NCI-H2081 treated with DMSO at 0.1 percent for 48 hours (cell line): ENCODE measurements around the gene LIMCH1.
A peak's percentile ranks its signal among the peaks of the same experiment; 100 is the strongest.
"Not testable (repeated sequence)": the region's sequence is repeated elsewhere in the genome, so short reads cannot be mapped to it uniquely, and the experiment has no call there.

Source experiments
- DNase-seq: peaks from one replicate; lab custom pipeline; 2025; lab: John Stamatoyannopoulos, UW

The LIMCH1 gene

DNA sequence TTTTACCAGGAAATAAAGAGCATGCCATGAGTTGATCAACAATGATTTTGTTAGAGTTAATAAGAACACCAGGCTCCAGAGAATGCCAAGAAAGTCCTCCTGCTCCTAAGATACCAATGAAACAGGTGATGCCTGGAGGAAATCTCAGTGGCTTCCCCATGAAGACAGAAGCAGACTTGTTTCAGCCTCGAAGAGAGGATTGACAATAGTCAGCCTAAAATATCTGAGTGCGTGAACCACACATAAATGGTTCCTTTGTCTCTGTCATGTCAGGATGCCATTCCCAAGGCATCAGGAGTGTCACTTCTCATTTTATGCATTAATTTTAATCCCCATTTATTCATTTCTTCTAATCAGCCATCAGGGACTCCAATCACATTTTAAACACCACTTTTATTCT, 141.0 kb downstream of the LIMCH1 start:
- DNase-seq, result no peak

- no peak for DNase-seq
Observed at GRCh38 chr4:41679991-41680390, 142.0 kb downstream of the LIMCH1 start.

- DNase-seq, result no peak
Observed at GRCh38 chr4:41681054-41681453, 143.1 kb downstream of the LIMCH1 start.

- no peak for DNase-seq
Observed at GRCh38 chr4:41683326-41683725, 145.4 kb downstream of the LIMCH1 start.

GRCh38 chr4:41686893-41687292, 148.9 kb downstream of the LIMCH1 start:
- DNase-seq, result no peak

- no peak for DNase-seq
Observed at GRCh38 chr4:41687971-41688370, 150.0 kb downstream of the LIMCH1 start.

DNA sequence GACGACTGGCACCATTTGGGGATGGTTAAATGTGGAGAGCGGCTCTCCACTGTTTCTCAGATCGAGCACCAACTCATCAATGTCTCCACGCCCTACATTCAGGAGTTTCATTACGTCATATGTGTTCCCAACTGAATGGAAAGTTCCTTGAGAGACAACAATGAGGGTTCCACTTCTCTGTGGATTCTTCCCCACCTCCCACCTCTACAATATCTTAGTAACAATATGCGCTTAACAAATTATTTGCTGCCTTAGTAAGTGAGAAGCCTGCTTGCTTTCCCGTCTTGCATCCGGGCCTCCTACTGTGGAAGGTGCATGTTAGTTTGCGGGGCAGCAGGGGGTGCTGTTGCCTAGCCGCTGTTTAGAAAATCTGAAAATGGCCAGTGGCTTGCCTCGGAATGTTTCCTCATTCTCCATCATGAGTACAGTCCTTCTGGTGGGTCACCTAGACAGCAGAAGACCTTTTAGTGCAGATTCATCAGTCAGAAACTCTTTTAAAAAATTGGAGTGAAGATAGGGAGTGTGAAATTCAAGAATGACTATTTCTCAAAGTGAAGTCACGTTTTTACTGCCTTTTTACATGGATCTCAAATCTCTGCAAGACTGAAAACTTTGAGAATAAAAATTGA, 154.9 kb downstream of the LIMCH1 start:
- DNase-seq, result peak; percentile 11

DNA sequence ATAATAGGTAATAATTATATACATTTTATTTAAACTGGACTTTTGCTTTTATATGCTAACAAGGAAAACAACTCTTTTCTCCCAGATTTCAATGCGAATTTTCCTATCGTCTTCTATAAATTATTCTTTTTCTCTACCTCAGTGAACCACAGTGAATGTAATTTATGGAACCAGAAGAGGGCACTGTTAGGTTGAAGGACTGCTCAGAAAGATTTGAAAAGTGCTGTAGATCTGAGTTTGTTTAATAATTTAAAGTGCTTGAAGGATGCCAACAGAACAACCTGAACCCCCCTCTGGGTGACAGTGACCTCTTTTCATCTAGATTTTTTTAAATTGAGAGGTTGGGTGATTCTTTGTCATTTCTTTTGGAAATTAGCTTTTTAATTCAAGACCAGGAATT, 155.7 kb downstream of the LIMCH1 start:
- peak; percentile 63 for DNase-seq

- no peak for DNase-seq
Observed at GRCh38 chr4:41696131-41696530, 158.2 kb downstream of the LIMCH1 start.

GRCh38 chr4:41696763-41697162, 158.8 kb downstream of the LIMCH1 start:
- DNase-seq, result no peak

DNA sequence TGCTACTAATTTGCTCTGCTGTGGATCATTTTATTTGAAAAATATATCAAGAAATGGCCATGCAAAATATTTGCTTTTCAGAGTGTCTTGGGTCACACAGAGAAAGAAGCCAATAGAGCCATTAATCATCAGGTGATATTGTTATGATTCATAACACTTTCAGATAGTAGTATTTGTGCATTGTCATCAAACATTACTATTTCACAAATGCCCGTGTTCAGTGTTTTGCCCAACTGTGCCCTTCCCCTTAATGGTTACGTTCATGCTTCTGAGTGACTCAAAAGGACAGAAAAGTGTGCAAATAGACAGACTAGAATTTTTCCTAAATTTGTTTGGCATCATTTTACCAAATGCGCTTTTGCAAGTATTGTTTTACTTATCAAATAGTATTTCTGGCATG, 164.0 kb downstream of the LIMCH1 start:
- DNase-seq, result no peak

DNA sequence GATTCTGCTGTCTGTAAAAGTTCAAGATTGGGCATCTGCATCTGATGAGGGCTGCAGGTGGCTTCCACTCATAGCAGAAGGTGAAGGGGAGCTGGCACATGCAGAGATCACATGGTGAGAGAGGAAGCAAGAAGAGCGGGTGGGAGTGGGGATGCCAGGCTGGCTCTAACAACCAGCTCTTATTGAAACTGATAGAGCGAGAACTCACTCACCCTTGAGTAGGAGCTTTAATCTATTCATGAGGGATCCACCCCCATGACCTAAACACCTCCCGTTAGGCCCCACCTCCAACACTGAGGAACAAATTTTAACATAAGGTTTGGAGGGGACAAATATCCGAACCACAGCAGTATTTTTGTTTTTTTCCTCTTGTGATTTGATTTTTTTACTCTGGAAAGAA, 164.8 kb downstream of the LIMCH1 start:
- no peak for DNase-seq

- no peak for DNase-seq
Observed at GRCh38 chr4:41703785-41704184, 165.8 kb downstream of the LIMCH1 start.

- DNase-seq, result no peak
Observed at GRCh38 chr4:41709844-41710481, 172.0 kb downstream of the LIMCH1 start.

GRCh38 chr4:41711654-41712053, 173.7 kb downstream of the LIMCH1 start:
- not testable (repeated sequence) for DNase-seq

GRCh38 chr4:41712425-41712824, 174.5 kb downstream of the LIMCH1 start:
- DNase-seq, result no peak

- DNase-seq, result no peak
Observed at GRCh38 chr4:41713768-41714167, 175.8 kb downstream of the LIMCH1 start.

GRCh38 chr4:41714364-41715000, 176.5 kb downstream of the LIMCH1 start:
- DNase-seq, result no peak

DNA sequence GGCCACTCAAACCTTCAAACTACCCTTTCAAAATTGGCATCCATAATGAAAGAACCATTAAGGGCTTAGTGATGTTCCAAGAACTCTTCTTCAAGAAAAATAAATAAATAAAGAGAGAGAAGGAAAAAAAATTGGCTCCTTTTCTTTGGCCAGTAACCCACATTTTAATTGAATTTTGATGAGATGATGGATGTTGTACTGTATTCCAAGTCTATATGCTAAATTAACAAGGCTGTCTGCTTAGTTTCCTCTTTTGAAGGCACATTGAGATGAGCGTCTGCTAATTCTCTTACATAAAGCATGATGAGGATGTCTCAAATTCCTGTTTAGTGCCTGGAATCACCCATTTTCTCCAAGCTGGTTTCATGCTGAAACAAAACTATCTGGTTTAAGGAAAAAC, 177.2 kb downstream of the LIMCH1 start:
- no peak for DNase-seq

- no peak for DNase-seq
Observed at GRCh38 chr4:41718907-41719306, 180.9 kb downstream of the LIMCH1 start.

GRCh38 chr4:41719417-41719816, 181.5 kb downstream of the LIMCH1 start:
- DNase-seq, result no peak

DNA sequence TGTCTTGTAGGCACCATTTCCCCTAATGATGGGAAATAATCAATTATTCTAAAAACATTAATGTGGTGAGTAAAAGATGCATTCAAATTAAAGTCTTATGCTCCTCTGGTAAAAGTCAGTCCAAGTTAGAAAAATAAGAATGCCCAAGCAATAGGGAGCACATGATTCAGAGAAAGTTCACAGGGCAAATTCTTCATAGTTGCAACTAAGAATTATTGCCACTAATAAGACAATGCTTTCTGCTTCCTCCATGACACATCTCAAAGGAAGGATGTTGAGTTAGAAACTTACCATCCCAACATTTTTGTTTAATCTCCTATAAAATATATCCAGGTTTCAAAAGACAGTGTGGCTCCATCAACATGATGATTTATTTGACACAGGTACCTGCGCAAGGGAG, 184.2 kb downstream of the LIMCH1 start:
- DNase-seq, result no peak

DNA sequence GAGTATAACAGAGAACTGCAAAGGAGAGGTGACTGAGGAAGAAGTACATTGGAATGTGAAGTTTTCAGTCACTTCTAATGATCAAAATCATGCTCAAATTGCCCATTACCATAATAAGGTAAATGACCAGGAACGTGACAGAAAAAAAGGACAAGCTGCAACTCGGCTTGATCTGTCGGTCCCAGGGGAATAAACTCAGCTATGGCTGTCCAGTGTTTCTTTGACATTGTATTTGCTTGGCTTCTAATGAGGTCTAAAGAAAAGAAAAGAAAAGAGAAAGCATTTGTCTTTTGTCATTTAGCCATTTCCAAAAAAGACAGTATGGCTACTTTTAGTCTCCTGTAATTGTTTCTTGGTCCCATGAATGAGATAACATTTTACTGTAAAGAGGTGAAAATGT, 185.3 kb downstream of the LIMCH1 start:
- no peak for DNase-seq

DNA sequence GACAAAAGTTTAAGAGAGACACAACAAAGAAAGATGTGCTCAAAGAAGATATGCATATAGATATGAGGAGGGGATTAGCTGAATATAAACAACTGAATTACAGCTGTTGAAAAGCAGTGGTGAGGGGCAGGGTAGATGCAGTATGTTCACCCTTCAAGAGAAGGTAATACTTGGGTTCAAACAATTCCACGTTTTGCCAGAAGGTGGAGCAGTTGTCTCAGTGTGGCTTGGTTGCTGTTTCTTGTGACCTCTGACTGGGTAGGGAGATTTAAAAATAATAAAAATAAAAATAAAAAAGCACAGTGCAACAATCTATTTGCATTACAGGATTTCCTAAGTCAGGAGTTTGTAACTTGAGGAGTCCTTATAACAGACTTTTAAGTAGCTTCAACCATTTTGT, 187.3 kb downstream of the LIMCH1 start:
- no peak for DNase-seq
